Stimulated activated CD8-positive, alpha-beta memory T cell treated with anti-CD3 and anti-CD28 coated beads, Interleukin-15, amount 100 ng/mL, for 1 hour (primary cell): Measurements from ENCODE around the gene ARMC12.

Source experiments
- DNase-seq: peaks from one replicate; pipeline ENCODE4 v3.0.0-alpha.2; 2020; ENCODE audit warnings: low read depth

ARMC12 gene

DNA sequence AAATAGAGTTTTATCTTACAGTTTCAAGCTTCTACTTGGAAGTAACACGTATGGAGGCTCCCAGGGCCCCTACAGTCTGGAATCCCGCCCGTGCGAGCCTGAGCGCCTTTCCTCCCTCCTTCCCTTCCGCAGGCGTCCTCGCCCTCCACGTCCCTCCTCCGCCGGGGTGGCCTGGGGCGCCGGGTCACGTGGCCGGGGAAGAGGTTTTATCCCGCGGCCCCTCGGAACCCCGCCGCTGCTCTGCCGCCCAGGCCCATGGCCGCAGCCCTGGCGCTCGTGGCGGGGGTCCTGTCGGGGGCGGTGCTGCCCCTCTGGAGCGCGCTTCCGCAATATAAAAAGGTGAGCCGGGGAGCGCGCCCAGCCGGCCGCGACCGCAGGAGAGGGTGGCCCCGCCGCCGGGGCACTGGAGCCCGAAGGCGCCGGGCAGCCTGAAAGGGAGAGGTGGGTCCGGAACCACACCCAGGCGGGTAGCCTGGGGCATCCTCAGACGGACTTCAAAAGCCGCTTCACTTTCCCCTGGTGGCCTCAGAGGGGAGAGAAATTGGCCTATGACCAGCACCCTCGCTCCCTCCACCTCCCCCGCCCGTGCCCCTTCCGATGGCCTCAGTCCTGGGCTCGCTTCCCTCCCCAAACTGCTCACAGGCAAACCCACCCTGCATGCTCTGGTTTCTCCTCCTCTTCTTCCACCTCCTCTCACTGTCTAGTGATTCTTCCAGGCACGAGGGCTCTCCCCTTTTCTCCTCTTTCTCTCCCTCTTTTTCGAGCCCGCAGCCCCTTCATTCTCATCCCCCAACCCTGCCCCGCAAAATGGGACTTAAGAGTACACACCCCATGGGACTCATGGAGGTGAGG lies 39.8 kb downstream of the ARMC12 start, which contains the start of gene CLPSL2:
TSS of gene CLPSL2 (plus strand) at position 235 of the 852 bp plus-strand sequence. CDS start at position 256, 21 bp downstream.
- no peak for DNase-seq

DNA sequence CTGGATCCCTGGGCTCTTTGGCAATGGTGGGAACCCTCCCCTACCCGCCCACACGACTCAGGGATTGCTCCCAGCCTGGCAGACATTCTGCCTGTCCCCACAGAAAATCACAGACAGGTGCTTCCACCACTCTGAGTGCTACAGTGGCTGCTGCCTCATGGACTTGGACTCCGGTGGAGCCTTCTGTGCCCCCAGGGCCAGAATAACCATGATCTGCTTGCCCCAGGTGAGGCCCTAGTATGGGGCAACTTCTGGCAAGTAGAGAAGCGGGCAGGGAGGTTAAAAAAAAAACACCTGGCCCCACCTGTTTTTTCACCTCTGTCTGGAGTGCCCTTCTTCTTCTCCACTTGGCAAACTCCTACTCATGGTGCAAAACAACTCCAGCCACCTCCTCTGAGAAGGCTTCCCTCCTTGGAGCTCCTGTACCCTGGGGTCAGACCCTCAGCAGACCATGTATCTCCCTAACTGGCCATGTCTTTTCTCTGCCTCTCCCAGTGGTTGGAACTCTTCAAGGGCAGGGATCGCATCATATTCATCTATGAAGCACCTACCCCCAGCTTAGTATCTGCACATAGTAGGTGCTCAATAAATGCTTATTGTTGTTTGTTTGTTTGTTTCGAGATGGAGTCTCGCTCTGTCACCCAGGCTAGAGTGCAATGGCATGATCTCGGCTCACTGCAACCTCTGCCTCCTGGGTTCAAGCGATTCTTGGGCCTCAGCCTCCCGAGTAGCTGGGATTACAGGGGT lies 40.7 kb downstream of the ARMC12 start:
- DNase-seq: no peak

DNA sequence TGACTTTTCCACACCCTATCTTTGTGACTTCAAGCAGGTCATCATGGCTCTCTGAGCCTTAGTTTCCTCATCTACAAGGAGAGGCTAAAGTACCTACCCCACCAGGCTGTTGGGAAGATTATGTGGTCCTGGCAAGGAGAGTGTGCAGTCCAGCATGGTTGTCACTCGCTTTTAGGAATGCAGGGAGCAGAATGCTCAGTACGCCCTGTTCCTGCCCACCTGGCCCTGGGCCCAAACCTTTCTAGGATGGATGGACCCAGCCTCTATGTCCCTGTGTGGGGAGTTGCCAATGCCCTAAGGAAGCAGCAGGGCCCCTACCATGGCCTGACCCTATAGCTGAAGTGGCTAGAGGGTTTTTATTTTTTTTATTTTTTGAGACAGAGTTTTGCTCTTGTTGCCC lies 41.6 kb downstream of the ARMC12 start:
- DNase-seq: no peak

DNA sequence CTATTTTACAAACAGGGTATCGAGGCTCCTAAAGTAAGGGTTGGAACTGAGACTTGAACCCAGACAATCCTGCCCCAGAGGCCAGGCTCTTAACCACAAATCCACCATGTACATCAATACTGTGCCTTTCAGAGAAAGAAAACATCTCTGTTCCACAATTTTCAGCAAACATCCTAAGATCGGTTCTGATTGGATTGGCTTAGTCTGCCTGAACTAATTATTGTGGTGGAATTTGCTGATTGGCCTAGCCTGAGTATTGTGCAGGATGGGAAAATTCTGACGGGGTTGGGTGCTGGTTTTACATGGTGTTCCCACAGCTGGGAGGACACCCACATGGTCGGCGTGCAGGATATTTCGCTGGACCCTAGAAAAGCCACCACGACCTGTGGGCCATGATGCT lies 43.9 kb downstream of the ARMC12 start, which contains the start of gene CLPSL1:
TSS of gene CLPSL1 (plus strand) at position 301 of the 400 bp plus-strand sequence. CDS start at position 393, 92 bp downstream.
- no peak for DNase-seq

DNA sequence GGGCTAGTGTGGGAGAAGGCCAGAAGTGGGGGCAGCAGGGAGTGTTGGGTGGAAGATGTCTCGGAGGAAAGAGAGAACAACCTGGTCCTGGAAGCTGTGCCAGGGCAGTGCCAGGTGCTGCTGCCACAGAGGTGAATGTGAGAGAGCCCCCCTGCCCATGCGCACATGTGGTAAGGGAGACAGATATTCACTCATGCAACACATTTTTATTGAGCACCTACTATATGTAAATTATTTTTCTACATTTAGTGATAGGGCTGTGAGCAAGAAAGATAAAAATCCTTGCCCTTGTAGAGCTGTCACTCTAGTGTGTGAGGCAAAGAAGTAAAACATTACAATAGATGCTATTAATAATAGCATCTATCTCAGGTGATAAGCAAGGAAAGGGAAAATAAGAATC lies 44.5 kb downstream of the ARMC12 start:
- DNase-seq: no peak

DNA sequence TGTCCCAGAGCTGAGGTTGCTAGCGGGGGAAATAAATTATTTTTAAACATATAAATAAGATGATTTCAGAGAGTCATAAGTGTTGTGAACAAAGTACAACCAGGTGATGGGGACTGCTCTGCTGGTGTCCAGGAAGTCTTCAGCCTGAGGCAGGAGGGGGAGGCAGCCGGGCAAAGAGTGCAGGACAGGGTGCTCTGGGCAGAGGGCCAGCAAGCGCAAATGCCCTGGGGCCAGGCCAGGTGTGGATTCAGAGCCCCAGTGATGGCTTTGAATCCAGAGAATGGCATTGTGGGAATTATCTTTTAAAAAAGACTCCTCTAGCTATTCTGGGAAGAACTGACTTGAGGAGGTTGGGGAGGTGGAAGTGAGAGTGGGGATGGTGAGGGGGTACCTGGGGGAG lies 45.6 kb downstream of the ARMC12 start:
- DNase-seq: no peak

DNA sequence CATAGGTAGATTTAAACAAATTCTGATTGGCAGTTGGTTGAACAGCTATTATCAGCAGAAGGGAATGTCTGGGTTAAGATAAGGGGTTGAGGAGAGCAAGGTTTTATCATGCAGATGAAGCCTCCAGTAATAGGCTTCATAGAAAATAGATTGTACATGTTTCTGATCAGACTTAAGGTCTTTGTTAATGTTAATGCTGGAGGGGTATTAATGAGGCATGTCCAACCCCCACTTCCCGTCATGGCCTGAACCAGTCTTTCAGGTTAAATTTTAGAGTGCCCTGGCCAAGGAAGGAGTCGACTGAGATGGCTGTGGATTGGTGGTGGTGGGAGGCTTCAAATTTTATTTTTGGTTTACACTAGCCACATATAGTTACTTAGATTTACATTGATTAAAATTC lies 47.4 kb downstream of the ARMC12 start:
- DNase-seq: no peak

DNA sequence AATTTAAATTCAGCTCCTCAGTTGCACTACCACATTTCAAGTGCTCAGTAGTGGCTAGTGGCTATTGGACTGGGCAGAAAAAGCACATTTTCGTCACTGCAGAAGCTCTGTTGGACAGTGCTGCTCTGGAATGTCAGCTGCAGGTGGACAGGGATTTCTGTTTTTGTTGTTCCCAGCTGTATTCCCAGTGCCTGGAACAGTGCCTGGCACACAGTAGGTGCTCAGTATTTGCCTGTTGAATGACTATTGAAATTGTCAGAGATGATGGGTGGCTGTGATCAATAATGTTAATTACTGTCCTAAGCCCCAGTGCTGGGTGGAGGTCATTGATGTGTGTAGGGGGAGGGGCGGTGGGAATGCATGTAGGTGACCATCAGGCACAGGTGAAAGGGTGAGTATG lies 49.4 kb downstream of the ARMC12 start:
- DNase-seq: no peak

DNA sequence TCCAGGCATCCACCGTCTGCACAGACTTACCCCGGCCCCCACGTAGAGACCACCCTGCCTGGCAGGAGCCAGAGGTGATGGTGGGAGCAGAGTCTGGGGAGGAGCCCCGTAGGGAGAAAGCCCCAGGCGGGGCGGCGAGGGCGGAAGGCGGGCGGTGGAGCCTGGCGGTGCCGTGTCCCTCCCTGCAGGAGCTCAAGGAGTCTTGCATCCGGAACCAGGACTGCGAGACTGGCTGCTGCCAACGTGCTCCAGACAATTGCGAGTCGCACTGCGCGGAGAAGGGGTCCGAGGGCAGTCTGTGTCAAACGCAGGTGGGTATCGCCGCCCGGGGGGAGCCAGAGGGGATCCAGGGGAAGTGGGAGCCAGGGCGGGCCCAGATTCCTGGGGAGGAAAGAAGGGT lies 50.0 kb downstream of the ARMC12 start:
- no peak for DNase-seq

DNA sequence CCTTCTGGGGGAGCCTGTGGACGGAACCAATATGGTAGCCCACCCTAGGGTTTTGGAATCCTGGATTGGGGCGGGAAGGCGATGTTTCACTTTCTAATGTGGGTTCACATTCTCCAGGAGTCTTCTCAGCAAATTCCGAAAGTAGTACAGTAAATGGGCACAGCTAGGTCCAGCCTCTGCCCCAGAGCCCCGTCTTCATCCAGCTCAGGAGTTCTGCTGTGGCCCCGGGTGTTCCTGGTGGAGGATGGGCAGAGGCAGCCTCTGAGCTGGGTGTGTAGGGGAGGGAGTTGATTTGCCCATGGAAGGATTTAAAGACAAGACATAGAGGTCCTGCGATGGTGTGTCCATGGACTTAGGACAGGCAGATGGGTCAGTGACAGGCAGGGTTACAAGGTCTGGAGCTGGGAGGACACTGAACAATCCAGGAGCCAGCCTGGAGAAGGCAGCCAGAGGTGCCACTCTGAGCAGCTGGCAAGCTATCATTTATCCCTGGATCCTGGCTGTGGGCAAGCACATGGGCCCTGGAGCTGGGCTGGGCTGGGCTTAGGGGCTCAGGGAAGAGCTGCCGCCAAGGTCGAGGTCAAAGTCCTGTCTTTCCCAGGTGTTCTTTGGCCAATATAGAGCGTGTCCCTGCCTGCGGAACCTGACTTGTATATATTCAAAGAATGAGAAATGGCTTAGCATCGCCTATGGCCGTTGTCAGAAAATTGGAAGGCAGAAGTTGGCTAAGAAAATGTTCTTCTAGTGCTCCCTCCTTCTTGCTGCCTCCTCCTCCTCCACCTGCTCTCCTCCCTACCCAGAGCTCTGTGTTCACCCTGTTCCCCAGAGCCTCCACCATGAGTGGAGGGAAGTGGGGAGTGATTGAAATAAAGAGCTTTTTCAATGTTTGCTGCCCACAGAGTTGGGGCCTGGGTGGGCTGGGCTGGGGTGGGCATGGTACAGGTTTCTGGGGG lies 50.7 kb downstream of the ARMC12 start:
- DNase-seq: no peak

DNA sequence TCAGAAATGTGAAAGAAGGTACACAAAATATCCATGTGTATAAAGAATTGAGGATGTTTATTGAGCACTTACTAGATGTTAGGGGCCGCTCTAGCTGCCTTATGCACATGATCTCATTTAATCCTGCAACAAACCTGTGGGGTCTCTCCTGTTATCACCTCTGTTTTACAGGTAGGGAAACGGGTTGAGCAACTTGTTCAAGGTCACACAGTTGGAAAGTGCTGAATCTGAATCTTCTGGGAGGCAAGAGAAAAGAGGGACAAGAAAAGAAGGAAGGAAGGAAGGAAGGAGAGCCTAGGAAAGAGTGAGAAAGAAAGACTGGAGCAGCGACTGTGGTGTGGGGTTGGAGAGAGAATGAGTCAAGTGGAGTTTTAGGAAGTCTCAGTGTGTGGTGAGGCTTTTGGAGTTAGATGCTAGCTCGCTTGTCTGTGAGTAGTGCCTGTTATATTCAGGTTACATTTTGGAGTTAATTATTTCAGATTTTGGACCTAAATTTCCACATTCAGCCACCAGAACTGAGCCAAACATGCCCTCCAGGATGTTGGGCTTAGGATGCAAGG lies 51.7 kb downstream of the ARMC12 start:
- DNase-seq: no peak

DNA sequence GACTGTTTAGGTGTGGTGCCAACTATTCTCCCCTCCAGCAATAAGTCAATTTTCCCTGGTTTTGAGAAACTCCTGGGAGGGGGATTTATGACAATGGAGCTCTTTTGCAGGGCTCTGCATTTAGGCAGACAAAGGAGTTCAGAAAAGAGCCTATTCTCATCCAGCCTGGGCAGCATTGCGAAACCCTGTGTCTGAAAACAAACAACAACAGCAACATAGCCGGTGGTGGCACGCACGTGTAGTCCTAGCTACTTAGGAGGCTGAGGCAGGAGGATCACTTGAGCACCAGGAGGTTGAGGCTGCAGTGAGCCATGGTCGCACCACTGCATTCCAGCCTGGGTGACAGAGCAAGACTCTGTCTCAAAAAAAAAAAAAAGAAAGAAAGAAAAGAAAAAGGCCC lies 53.9 kb downstream of the ARMC12 start:
- DNase-seq: no peak

DNA sequence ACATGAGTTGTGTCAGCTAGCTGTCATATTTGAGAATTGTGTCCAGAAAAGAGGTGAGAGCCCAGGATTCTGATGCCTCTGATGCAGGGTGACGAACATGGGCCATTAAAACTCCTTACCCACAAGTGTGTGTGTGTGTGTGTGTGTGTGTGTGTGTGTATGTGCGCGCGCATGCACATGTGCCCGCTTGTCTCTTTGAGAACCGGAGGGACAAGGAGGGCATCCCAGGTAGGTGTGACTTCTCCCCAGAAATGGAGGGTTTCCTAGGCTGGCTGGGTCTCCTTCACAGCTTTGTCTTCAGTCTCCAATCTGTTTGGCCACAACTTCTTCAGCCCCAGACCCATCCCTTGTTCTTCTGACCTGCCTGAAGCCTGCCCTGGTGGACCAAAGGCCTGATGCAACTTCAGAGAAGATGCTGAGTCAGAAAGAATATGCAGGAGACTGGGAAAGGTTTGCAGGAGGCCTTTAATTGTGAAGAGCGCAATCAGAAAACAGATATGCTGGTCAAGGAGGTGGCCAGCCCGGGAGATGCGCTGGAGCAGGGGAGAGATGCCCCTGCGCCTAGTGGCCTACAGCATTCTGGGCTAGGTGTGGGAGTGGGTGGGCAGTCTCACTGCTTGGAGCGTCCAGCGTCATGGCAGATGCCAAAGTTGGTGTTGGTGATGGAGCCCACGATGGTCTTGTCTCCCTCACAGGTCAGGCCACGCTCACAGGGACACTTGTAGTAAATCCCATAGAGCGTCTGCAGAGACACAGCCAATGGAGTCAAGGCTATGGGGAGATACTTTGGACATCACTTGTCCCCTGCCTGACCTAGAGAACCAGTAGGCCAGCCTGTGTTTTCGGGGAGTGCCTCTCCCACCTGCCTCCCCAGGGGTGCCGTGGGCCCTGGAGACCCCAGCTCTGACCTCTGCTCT lies 58.0 kb downstream of the ARMC12 start:
- no peak for DNase-seq

DNA sequence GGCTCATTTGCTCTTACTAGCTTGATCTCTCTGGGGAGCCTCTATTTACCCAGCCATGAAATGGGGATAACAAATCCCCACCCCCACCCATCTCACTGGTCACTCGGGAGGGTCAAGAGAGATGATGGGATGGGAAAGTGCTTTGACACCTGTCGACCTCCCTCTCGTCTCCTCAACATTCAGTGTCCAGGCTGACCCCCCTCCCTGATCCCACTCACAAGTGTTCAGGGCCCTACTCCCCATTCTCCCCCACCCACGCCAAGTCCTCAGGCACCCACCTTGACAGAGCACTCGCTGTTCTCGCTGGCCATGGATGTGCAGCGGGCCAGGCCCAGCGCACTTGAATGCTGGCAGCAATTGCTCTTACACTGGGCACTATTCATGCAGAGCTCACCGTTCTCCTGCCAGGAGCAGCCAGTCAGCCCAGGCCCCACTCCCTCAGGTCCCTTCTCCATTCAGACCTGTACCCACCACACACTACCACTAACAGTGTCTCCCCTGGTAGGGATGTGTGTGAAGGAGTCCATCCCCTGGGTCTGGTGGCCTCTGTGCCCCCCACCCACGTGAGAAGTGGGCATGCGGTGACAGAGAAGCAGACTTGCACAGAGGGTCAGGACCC lies 58.7 kb downstream of the ARMC12 start:
- DNase-seq: no peak

DNA sequence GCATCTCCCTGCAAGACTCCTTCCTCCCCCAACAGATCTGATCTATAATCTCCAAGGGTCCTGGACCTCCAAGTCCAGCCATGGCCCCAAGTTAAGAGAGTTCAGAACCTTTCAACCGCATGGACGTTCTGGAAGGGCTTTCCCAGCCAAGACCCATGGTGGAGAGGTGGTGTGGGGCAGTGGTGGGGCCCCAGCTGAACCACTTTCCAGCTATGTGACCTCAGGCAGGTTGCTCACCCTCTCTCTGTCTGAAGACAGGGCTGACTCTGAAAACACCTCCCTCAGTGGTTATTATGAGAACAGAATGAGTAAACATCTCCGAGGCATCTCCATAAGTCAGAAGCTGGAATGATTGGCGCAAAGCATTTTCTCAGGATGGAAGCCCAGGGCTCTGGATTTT lies 59.4 kb downstream of the ARMC12 start:
- DNase-seq: no peak

DNA sequence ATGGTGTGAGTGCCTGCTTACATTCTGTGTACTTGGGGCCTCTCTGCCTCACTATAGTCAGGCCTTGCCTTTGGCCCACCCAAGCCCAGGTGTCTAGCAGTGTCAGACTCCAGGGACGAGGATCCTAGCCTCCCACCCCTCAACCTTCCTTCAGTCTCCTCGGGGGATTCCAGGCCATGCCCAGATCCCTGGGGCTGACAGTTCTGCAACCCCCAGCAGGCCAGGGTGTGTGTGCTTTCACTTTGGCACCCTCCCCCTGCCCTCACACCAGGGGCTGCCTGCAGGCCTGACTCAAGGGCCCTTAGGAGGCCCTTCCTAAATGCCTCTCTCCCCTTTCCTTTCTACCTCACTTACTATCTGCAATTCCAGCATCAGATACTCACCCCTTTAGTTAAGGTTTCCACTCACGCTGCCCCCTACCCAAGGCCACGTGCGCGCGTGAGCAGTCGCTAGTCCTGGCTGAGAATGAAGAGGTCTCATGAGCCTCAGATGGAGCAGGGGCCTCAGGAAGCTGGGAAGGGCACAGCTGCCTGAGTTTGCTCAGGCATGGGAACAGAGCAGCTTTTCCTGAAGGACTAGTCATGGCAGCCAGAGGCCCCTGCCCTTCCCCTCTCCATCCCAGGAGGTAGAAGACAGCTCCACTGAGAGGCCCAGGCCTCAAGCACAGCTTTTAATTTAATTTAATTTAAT lies 61.1 kb downstream of the ARMC12 start:
- DNase-seq: no peak
